Spleen (tissue), 13 donors: ENCODE measurements around the gene SLC15A5. TPM values are rescaled to one million over a fixed set of nuclear protein-coding genes. Genes with fewer than 3 reads are reported as not detected.

Experiments used
- DNase-seq: peaks from one replicate; pipeline ENCODE4 v3.0.0-alpha.2; 2020
- H3K27ac ChIP-seq, 8 donors: fragments of 200-600 bp; sonication (generic) in 7 of 8; 1 replicate in 4 of 8; 2 replicates in 4 of 8; pipeline versions ENCODE4 v1.5.0 to v1.8.0; 2016 to 2021; ENCODE audit warnings: inconsistent platforms in 4 of 8, mild to moderate bottlenecking in 4 of 8, moderate library complexity in 1 of 8
- H3K27me3 ChIP-seq, 7 donors: fragments of 200-600 bp; sonication (generic) in 6 of 7; replicated peaks in 1 of 7; 1 replicate in 4 of 7; 2 replicates in 3 of 7; pipeline versions ENCODE4 v1.5.0 to v1.8.0; 2016 to 2021; ENCODE audit warnings: inconsistent platforms in 3 of 7, mild to moderate bottlenecking in 1 of 7
- H3K36me3 ChIP-seq, 6 donors: fragments of 200-600 bp; sonication (generic) in 5 of 6; 1 replicate in 4 of 6; 2 replicates in 2 of 6; pipeline versions ENCODE4 v1.5.0 to v1.8.0; 2016 to 2021; ENCODE audit warnings: inconsistent platforms in 2 of 6
- H3K4me1 ChIP-seq, 6 donors: fragments of 200-600 bp; sonication (generic) in 5 of 6; 1 replicate in 3 of 6; 2 replicates in 3 of 6; pipeline versions ENCODE4 v1.5.0 to v1.8.0; 2016 to 2021; ENCODE audit warnings: inconsistent platforms in 3 of 6
- H3K4me3 ChIP-seq, 8 donors: fragments of 200-600 bp; sonication (generic) in 7 of 8; 1 replicate in 4 of 8; 2 replicates in 4 of 8; pipeline versions ENCODE4 v1.5.0 to v1.8.0; 2016 to 2021; ENCODE audit warnings: inconsistent platforms in 4 of 8, mild to moderate bottlenecking in 4 of 8, moderate library complexity in 2 of 8
- H3K9me3 ChIP-seq, 8 donors: fragments of 200-600 bp; sonication (generic) in 7 of 8; 1 replicate in 4 of 8; 2 replicates in 4 of 8; pipeline versions ENCODE4 v1.5.0 to v1.8.0; 2016 to 2021; ENCODE audit warnings: inconsistent platforms in 4 of 8
- POLR2A ChIP-seq, 3 donors: fragments of 450-650 bp; IDR thresholded peaks; one replicate each; pipeline ENCODE4 v1.5.1; 2017; ENCODE audit warnings: antibody characterized with exemption in 3 of 3, mild to moderate bottlenecking in 1 of 3
- POLR2AphosphoS5 ChIP-seq, 3 donors: sonication (generic); formaldehyde crosslinking; IDR thresholded peaks; one replicate each; pipeline ENCODE4 v1.5.1; 2017; ENCODE audit warnings: antibody characterized with exemption in 3 of 3
- WGBS, 5 donors: extraction: QIAGEN DNeasy Blood & Tissue Kit in 3 of 5; methylation state at CpG; one replicate each; pipeline versions ENCODE4 v1.1.5 to v1.1.7; 2013 to 2018; 5-methylcytosine and 5-hydroxymethylcytosine counted together
- intact Hi-C: fragments of 100-400 bp; cut with DNase I; formaldehyde crosslinking; loops from one replicate; pipeline ENCODE4 v1.15.0; 2023; ENCODE audit warnings: low total_unique reads
- long read RNA-seq, 2 donors: transcript quantifications; one replicate each; lab custom pipeline, GENCODE V29; 2026
- polyA plus RNA-seq, 3 donors: library from polyadenylated mRNA; stranded (reverse); fragments of 200-250 nt; gene quantifications; one replicate each; pipeline ENCODE4 v1.2.1, GENCODE V29; 2013
- total RNA-seq, 7 donors: library from RNA; depleted of rRNA in 3 of 7; stranded (reverse); fragments of >200 nt in 3 of 7; fragmentation: NEBNext Ultra II Directional in 4 of 7; extraction: Animal tissue kit (Norgen Biotek cat#: 25700) in 4 of 7; gene quantifications; one replicate each; pipeline versions ENCODE4 v1.1.0 to v1.2.1, GENCODE V29; 2016 to 2021
- TF ChIP-seq, protein P1 (sequence below), 11 experiments: fragments of 200-600 bp in 7 of 11; fragments of 450-650 bp in 4 of 11; sonication (generic) in 4 of 11; IDR thresholded peaks in 8 of 11; conservative IDR thresholded peaks in 3 of 11; 1 replicate in 7 of 11; 2 replicates in 4 of 11; pipeline versions ENCODE4 v1.4.0 to v1.8.0; 2016 to 2021; ENCODE audit warnings: antibody characterized with exemption in 11 of 11, inconsistent platforms in 4 of 11, mild to moderate bottlenecking in 1 of 11
- donor health status: healthy with polysubstance abuse.
- donor health status: DM: no; HTN: no; CAD: no; lungs with moderate emphysema.
- donor health status: DM: no; HTN: no; CAD: no.
- donor health status: Bipolar disorder and iron deficiency.
- donor health status: healthy.
- donor health status: DM: no; HTN: no; CAD: no.
- donor health status: DM: yes; HTN: yes; CAD: no.

Gene SLC15A5, protein sequence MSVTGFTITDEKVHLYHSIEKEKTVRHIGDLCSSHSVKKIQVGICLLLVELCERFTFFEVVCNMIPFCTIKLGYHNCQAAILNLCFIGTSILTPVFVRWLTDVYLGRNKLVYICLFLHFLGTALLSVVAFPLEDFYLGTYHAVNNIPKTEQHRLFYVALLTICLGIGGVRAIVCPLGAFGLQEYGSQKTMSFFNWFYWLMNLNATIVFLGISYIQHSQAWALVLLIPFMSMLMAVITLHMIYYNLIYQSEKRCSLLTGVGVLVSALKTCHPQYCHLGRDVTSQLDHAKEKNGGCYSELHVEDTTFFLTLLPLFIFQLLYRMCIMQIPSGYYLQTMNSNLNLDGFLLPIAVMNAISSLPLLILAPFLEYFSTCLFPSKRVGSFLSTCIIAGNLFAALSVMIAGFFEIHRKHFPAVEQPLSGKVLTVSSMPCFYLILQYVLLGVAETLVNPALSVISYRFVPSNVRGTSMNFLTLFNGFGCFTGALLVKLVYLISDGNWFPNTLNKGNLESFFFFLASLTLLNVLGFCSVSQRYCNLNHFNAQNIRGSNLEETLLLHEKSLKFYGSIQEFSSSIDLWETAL
- total RNA-seq (not detected), polyA plus RNA-seq (not detected)
- long read RNA-seq, donor 1, result 0 reads
- long read RNA-seq, donor 2, result 0 reads

GRCh38 chr12:16277585-16277984 is at the start of gene SLC15A5:
TSS of gene SLC15A5 (minus strand) at chr12:16277685. CDS start at chr12:16277685, 0 bp downstream.
- no peak within 1 kb of the TSS for H3K27ac ChIP-seq
- H3K36me3 ChIP-seq, result no peaks in the 10 kb centered on the region
- no peak within 1 kb of the TSS for H3K4me3 ChIP-seq
- no peak for TF ChIP-seq POLR2A (IDR thresholded peaks at IDR 0.05)
- TF ChIP-seq, protein P1, sequence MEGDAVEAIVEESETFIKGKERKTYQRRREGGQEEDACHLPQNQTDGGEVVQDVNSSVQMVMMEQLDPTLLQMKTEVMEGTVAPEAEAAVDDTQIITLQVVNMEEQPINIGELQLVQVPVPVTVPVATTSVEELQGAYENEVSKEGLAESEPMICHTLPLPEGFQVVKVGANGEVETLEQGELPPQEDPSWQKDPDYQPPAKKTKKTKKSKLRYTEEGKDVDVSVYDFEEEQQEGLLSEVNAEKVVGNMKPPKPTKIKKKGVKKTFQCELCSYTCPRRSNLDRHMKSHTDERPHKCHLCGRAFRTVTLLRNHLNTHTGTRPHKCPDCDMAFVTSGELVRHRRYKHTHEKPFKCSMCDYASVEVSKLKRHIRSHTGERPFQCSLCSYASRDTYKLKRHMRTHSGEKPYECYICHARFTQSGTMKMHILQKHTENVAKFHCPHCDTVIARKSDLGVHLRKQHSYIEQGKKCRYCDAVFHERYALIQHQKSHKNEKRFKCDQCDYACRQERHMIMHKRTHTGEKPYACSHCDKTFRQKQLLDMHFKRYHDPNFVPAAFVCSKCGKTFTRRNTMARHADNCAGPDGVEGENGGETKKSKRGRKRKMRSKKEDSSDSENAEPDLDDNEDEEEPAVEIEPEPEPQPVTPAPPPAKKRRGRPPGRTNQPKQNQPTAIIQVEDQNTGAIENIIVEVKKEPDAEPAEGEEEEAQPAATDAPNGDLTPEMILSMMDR (IDR thresholded peaks at IDR 0.05 in 8 of 11, conservative IDR thresholded peaks at IDR 0.05 in 3 of 11), result no peak
- no peak for TF ChIP-seq POLR2AphosphoS5 (IDR thresholded peaks at IDR 0.05)
- no peak for DNase-seq
- intact Hi-C loops, result no loop called here
- no peaks in the 10 kb centered on the region for H3K4me1 ChIP-seq
- WGBS, 5 donors, result 76 to 87% (median 82%) methylated on average over 5 of the region's 5 CpGs
- no peaks in the 10 kb centered on the region for H3K27me3 ChIP-seq
- peaks cover 0 to 9% (median 0%) of the 10 kb centered on the region in 8 donors for H3K9me3 ChIP-seq

- no peak for DNase-seq
- no peaks in the 10 kb centered on the region for H3K4me1 ChIP-seq
- H3K27me3 ChIP-seq, result no peaks in the 10 kb centered on the region
- peaks cover 0 to 26% (median 10%) of the 10 kb centered on the region in 8 donors for H3K9me3 ChIP-seq
- intact Hi-C loops, result no loop called here
- H3K27ac ChIP-seq, result no peak overlapping the region
- H3K4me3 ChIP-seq, result no peak overlapping the region
- 9 to 30% (median 15%) methylated on average over 3 of the region's 3 CpGs for WGBS, 5 donors
- no peaks in the 10 kb centered on the region for H3K36me3 ChIP-seq
- TF ChIP-seq POLR2A (IDR thresholded peaks at IDR 0.05) (no peak), POLR2AphosphoS5 (IDR thresholded peaks at IDR 0.05) (no peak)
- TF ChIP-seq, protein P1 (IDR thresholded peaks at IDR 0.05 in 8 of 11, conservative IDR thresholded peaks at IDR 0.05 in 3 of 11), result no peak
Observed at GRCh38 chr12:16325426-16325825, 47.9 kb upstream of the SLC15A5 start.

DNA sequence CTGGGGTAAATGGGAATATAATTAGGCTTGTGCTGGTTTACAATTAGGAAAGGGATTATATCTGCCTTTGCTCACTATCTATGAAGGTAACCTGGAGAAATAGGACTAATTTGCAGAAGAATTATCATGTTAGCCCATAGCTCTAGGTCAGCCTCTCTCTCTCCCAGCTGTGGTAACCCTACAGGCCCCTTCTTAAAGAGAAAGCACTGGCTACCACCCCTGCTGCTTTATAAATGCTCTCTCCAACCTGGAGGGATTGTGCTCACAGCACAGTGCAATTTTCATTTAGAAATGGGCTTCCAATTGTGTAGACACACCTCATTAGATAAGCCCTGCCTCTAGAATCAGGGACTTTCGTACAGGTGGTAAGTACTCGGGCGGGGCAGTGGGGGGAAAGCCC is 47.3 kb upstream of the SLC15A5 start:
- H3K9me3 ChIP-seq, result peaks cover 0 to 26% (median 10%) of the 10 kb centered on the region in 8 donors
- no peak overlapping the region for H3K27ac ChIP-seq
- WGBS, 5 donors, result 83 to 96% (median 90%) methylated on average over 3 of the region's 3 CpGs
- TF ChIP-seq POLR2A (IDR thresholded peaks at IDR 0.05) (no peak), POLR2AphosphoS5 (IDR thresholded peaks at IDR 0.05) (no peak)
- TF ChIP-seq, protein P1 (IDR thresholded peaks at IDR 0.05 in 8 of 11, conservative IDR thresholded peaks at IDR 0.05 in 3 of 11), result no peak
- no peak overlapping the region for H3K4me3 ChIP-seq
- intact Hi-C loops, result no loop called here
- H3K4me1 ChIP-seq, result no peaks in the 10 kb centered on the region
- no peak for DNase-seq
- no peaks in the 10 kb centered on the region for H3K27me3 ChIP-seq
- H3K36me3 ChIP-seq, result no peaks in the 10 kb centered on the region

GRCh38 chr12:16324272-16324671 is 46.8 kb upstream of the SLC15A5 start:
- DNase-seq, result no peak
- no peaks in the 10 kb centered on the region for H3K27me3 ChIP-seq
- TF ChIP-seq, protein P1 (IDR thresholded peaks at IDR 0.05 in 8 of 11, conservative IDR thresholded peaks at IDR 0.05 in 3 of 11), result no peak
- no peak for TF ChIP-seq POLR2A (IDR thresholded peaks at IDR 0.05)
- TF ChIP-seq POLR2AphosphoS5 (IDR thresholded peaks at IDR 0.05), result no peak
- peaks cover 0 to 26% (median 10%) of the 10 kb centered on the region in 8 donors for H3K9me3 ChIP-seq
- intact Hi-C loops, result no loop called here
- H3K27ac ChIP-seq, result no peak overlapping the region
- H3K4me3 ChIP-seq, result no peak overlapping the region
- H3K4me1 ChIP-seq, result no peaks in the 10 kb centered on the region
- H3K36me3 ChIP-seq, result no peaks in the 10 kb centered on the region
- WGBS, 5 donors, result 64 to 76% (median 71%) methylated on average over 5 of the region's 5 CpGs
